ENCODE results near the gene OLFM3. TPM values are rescaled to one million over a fixed set of nuclear protein-coding genes. Genes with fewer than 3 reads are reported as not detected.

OLFM3 gene
- not detected in 2 replicates for total RNA-seq

DNA sequence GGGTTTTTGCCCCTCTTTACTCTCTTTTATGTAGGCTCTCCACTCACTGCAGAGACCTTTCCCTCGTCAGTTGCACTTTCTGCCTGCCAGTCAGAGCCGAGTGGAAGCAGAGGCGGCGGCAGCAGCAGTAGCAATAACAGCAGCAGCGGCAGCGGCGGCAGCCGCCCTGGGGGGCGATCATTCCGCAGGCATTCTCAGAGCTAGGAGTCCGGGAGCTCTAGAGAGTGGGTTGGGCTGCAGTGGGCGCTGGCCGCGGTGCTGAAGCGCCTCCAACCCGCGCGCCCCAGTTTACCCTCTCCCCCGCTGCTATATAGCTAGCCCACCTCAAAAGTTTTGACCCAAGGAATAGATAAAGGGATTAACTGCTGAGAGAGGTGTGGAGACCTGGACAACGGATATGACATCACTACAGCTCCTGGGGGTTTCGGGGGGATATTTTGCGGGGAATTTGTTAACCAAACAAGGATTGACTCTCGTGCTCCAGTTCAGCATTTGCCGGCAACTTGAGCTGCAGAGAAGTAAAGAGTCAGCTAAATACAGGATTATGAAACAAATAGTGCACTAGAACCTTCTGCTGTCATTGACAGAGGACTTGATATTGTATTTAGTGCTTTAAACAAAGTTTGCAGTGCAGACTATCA lies at the start of gene OLFM3:
OLFM3 (minus strand) TSS at position 102 of the 641 bp plus-strand sequence.

Small RNAs within 50 kb of the gene (small RNA-seq; reads per million reads assigned to genes)
- gene RNU6-352P: not detected
